HG03103 (cell line): Measurements from ENCODE around the gene ANTKMT.

Source experiments
- ATAC-seq: cut with Tn5 transposase; IDR thresholded peaks from one replicate; pipeline ENCODE4 v1.9.1; 2021; ENCODE audit warnings: low read depth; ENCODE audit not compliant: unreplicated experiment

Gene ANTKMT

GRCh38 chr16:695355-696089, 25.4 kb upstream of the ANTKMT start:
- ATAC-seq, result no peak

GRCh38 chr16:698911-699671, 21.9 kb upstream of the ANTKMT start:
- no peak for ATAC-seq

GRCh38 chr16:700684-701584, 20.0 kb upstream of the ANTKMT start:
- no peak for ATAC-seq

GRCh38 chr16:702341-702740, 18.6 kb upstream of the ANTKMT start:
- ATAC-seq, result no peak

GRCh38 chr16:703406-703805, 17.5 kb upstream of the ANTKMT start:
- no peak for ATAC-seq

GRCh38 chr16:704047-704446, 16.9 kb upstream of the ANTKMT start:
- ATAC-seq, result no peak

DNA sequence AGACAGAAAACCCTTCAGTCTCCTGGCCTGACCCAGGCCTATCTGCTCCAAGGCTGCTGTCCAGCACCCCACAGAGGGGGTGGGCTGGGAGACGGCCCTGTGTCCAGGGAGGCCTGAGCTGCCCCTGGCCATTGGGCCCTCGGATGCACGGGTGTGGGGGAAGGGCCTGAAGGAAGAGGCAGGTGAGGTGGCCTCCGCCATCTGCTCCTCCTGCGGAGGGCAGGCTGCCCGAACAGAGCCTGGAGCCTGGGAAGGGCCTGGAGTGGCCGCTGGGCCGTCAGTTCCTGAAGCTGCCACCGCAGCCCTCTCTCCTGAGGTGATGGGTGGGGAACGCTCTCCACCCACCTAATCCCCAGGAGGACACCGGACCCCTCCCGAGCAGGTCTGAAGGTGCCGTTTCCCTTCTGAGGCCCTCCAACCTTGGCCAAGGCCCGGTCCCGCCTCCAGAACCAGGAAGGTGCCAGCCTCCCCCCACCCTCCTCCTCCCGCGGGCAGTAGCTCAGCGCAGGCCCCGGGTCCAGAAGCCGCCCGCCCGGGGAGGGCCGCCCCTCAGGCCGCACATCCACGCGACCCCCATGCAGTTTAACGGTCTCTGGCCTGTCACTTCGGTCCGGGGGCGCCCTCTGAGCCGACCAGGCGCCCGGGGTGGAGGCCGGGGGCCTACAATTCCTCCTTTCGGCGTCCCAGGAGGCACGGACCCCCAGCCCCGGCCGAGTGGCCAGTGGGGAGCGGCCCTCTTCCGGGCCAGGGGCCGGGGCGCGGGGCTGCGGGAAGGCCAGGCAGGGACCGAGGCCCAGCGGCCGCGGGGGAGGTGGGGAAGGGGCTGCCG, 16.2 kb upstream of the ANTKMT start:
- no peak for ATAC-seq

- ATAC-seq, result no peak
Observed at GRCh38 chr16:705431-706188, 15.3 kb upstream of the ANTKMT start, which contains the start of gene FBXL16. Gene FBXL16, minus strand, starts transcription at chr16:705801. Its CDS starts 8,396 bp downstream, at chr16:697405.

DNA sequence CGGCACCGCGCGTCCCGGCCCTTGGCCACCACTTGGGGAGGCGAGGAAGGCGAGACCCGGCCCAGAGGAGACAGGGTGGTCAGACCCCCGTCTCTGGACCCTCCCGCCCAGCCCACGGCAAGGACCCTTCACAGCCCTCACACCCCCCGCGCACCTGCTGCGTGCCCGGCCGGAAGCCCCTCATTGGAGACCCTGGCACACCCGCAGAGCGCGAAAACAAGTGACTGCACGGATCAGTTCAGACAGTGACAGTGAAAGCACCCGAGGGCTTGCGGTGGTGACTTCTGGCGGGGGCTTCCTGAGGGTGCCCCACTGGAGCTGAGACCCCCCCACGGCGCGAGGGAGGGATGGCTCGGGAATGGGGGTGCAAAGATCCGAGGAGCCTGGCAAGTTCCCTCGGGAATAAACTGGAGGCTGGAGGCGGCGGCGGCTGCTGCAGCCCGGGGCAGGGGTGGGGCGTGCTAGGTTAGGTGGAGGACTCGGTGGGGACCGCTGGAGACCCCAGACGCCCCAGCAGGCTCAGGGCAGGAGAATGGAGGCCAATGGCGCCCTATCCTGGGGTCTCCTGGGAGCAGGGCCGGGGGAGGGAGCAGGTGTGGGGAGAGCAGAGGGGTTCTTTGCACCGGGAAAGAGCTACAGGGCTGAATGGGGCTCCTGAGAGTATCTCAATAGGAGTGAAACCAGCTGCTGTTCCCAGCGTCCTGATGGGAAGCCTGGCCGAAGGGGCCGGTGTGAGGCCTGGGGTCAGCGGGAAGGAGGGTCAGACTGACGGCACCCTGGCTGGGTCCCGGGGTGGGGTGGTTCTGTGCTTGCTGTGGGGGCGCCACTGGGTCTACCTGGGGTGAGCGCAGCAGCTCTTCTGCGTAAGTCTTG, 14.5 kb upstream of the ANTKMT start:
- ATAC-seq, result no peak

DNA sequence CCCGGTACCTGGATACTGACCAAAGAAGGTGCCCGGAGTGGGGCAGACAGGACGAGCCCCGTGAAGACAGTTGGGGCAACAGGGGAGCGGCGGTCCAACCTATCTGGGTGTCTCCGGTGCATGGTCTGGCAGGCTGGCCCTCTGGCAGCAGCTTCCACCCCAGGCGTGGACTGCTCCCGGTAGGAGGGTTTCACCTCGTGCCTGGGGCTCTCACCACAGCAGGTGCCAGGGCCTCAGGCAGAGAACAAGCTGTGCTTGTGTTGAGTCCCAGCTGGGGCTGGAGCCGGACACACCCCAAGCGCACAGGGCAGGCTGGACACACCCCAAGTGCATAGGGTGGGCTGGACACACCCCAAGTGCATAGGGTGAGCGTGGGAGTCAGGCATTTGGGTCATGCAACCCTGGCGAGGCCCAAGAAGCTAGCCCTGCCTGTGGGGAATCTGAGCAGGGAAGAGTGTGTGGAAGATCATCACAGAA, 13.8 kb upstream of the ANTKMT start:
- ATAC-seq, result no peak

- ATAC-seq, result no peak
Observed at GRCh38 chr16:708019-708418, 12.9 kb upstream of the ANTKMT start.

GRCh38 chr16:708959-709358, 12.0 kb upstream of the ANTKMT start:
- no peak for ATAC-seq

DNA sequence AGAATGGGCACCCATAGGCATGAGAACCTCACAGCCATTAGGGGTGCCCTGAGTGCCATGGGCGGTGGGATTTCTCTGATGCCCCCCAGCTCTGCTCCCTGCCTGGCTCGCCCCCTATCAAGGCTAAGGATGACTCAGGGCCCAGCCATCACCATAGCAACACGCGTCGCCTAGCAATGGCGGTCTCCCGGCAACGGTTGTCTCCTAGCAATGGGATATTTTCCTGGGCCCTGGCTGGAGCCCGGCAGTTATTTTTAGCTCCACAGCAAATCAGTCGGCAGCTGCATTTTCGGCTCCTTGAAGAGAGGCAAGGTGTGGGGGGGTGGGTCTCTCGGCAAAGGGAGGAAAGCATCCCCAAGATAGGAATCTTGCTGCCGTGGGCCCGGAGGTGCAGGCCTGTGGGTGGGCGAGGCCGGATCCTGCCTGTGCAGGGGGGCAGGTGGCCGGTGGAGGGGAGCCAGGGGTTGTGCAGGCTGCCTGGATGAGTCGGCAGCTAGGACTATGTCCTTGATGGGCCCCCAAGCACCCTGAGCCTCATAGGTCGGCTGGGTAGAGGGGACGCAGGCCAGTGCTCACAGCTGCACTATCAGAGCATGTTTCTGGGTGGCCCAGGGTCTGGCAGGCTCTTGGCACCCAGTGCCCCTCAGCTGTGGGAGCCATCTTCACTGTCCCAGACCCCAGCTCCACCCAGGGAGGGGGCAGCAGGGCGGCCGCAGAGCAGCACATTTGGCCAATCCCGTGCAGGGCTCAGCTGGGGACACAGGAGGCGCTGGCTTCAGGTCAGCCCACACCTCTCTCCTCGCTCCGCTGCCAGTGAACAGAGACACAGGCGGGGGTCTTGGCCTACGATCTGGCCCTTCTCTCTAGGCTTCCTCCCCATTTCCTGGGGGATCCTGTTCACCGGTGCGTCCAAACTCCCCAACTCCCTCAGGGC, 11.1 kb upstream of the ANTKMT start:
- ATAC-seq, result no peak

DNA sequence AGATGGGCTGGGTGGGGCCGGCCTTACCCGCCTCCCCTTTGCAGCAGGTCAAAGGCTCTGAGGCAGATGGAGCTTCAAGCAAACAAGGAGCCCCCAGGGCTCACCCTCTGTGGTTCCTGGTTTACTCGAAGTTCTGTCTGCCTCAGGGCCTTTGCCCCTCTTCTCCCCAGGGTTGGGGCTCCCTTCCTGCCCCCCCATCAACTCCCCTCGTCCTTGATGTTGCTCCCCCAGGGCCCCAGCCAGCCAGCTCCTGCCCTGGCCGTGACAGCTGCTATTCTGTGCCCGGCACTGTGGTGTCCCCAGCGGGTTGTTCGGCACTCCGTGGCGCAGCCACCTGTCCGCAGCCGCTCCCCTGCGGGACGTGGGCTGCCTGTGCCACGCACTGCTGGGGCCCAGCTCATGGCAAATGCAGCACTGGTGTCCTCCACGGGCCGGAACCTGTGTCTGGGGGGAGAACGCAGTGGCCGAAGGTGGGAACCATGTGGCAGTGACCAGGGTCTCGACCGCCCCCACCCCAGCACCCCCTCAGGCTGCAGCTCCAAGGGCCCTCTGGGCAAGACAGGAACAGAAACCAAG, 10.4 kb upstream of the ANTKMT start:
- no peak for ATAC-seq

GRCh38 chr16:711084-711483, 9.9 kb upstream of the ANTKMT start:
- no peak for ATAC-seq

GRCh38 chr16:711548-712320, 9.2 kb upstream of the ANTKMT start:
- no peak for ATAC-seq
